ENCODE results near the gene MGAT3.

DNA sequence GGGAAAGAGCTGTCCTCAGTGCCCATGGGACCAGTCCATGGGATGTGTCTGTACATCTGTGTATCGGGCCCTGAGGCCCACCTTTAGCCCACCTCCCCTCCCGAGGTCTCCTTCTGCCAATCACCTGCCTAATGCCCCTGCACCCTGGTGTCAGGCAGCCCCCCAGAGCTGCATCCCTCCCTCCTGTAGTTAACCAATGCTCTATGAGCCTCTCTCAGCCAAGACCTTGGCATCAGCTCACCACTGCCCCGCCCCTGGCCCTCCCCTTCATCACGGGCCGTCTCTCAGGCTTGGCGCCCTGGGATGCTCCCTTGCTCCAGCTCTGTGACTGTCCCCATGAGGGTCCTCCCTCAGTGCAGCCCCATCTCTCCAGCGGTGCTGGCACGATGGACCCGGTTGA, 18.5 kb downstream of the MGAT3 start:
- TF ChIP-seq, protein P1, sequence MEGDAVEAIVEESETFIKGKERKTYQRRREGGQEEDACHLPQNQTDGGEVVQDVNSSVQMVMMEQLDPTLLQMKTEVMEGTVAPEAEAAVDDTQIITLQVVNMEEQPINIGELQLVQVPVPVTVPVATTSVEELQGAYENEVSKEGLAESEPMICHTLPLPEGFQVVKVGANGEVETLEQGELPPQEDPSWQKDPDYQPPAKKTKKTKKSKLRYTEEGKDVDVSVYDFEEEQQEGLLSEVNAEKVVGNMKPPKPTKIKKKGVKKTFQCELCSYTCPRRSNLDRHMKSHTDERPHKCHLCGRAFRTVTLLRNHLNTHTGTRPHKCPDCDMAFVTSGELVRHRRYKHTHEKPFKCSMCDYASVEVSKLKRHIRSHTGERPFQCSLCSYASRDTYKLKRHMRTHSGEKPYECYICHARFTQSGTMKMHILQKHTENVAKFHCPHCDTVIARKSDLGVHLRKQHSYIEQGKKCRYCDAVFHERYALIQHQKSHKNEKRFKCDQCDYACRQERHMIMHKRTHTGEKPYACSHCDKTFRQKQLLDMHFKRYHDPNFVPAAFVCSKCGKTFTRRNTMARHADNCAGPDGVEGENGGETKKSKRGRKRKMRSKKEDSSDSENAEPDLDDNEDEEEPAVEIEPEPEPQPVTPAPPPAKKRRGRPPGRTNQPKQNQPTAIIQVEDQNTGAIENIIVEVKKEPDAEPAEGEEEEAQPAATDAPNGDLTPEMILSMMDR (conservative IDR thresholded peaks at IDR 0.05): no peak
- no peak for TF ChIP-seq ZFX (IDR thresholded peaks at IDR 0.05)

All from C4-2B (cell line).